Hematopoietic multipotent progenitor cell treated with erythropoietin and hydrocortisone succinate and interleukin-3 and kit ligand, for 6 days (in vitro differentiated cells): Measurements from ENCODE around the gene C2orf81.
"Not testable (repeated sequence)": the region's sequence is repeated elsewhere in the genome, so short reads cannot be mapped to it uniquely, and the experiment has no call there.

Experiments used
- DNase-seq: peaks from one replicate; pipeline ENCODE4 v3.0.0-alpha.2; 2015

Gene C2orf81

DNA sequence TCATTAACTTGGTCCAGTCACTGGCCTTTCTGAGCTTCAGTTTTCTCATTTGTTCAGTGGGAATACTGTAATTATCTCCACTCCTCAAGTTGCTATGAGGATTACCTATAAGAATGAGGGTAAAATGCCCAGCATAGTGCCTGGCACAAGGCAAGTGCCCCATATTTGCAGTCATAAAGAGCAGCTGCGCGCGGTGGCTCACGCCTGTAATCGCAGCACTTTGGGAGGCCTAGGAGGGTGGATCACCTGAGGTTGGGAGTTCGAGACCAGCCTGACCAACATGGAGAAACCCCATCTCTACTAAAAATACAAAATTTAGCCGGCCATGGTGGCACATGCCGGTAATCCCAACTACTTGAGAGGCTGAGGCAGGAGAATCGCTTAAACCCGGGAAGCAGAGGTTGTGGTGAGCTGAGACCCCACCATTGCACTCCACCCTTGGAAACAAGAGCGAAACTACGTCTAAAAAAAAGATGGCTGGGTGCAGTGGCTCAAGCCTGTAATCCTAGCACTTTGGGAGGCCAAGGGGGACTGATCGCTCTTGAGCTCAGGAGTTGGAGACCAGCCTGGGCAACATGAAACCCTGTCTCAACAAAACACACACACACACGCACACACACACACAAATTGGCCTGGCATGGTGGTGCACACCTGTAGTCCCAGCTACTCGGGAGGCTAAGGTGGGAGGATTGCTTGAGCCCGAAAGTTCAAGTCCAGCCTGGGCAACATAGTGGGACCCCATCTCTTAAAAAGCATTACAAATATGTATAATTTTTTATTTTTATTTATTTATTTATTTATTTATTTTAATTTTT is 21.3 kb upstream of the C2orf81 start:
- DNase-seq: not testable (repeated sequence)

DNA sequence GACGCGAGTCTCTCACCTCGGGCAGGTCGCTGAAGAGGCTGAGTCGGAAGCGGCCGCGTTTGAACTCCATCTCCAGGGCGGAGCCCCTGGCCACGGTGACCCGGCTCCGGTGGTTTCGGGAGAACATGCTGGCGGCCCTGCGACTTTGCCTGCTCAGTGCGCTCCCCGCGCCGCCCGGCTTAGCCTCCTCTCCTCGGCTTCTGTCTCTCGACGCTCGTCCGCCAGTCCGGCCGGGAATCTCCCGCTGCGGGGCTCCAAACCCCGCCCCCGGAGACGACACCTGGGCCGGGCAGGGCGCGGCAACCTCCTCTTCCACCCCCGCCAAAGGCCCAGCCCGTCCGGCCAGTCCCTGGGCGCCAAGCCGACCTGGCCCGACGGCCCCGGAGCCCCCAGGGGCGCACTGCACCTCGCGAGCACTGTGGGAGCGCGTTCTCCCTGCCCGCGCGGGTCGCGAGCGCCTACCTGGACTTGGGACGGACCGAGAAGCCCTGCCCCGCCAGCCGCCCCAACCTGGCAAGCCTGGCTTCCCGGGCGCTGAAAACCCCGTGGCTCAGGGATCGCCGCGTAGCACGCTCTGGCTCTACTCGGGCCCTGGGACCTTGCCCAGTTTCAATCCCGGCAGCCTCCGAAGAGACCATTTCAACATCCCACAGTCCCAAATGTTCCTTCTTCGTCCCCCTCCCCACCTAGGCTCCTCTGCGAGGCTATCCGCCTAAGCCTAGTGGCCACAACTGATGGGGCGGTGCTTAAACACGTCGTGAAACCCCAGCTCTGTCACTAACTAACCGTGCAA is 20.5 kb upstream of the C2orf81 start, which contains the start of gene RTKN:
Gene RTKN (minus strand): TSS at position 248 of the 793 bp plus-strand sequence. CDS start 121 bp downstream, at position 127.
- peak; percentile 30 for DNase-seq

- DNase-seq: no peak
Observed at GRCh38 chr2:74441170-74441689, 19.8 kb upstream of the C2orf81 start.

- peak; percentile 76 for DNase-seq
Observed at GRCh38 chr2:74440378-74441169, 19.2 kb upstream of the C2orf81 start.

DNA sequence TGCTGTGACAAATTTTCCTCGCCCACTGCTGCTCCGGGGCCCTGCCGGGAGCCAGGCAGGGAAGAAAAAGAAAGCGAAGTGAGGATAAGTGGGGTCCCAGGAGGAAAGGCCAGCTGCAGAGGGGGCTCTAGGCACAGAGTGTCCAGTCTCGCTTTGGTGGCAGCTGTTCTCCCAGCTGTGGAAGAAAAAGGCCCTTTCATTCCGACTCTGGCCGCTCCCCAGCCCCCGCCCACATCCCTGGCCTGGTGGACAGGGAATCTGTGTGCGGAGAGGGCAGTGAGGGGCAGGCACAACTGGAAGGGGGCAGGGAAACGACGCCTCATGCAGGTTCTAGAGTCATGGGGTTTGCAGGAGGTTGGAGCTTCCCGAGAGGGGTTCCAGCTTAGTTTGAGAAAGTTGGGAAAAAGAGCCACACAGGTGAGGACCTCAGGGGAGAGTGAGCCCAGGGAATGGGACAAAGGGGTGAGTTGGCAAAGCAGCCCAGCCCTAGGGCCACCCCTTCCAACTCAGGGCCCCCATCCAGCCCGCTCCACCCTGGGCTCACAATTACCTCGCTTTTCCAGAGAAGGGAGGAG is 18.5 kb upstream of the C2orf81 start:
- DNase-seq: no peak

- DNase-seq: no peak
Observed at GRCh38 chr2:74439373-74439772, 18.0 kb upstream of the C2orf81 start.

GRCh38 chr2:74438248-74438647 is 16.8 kb upstream of the C2orf81 start:
- DNase-seq: no peak

DNA sequence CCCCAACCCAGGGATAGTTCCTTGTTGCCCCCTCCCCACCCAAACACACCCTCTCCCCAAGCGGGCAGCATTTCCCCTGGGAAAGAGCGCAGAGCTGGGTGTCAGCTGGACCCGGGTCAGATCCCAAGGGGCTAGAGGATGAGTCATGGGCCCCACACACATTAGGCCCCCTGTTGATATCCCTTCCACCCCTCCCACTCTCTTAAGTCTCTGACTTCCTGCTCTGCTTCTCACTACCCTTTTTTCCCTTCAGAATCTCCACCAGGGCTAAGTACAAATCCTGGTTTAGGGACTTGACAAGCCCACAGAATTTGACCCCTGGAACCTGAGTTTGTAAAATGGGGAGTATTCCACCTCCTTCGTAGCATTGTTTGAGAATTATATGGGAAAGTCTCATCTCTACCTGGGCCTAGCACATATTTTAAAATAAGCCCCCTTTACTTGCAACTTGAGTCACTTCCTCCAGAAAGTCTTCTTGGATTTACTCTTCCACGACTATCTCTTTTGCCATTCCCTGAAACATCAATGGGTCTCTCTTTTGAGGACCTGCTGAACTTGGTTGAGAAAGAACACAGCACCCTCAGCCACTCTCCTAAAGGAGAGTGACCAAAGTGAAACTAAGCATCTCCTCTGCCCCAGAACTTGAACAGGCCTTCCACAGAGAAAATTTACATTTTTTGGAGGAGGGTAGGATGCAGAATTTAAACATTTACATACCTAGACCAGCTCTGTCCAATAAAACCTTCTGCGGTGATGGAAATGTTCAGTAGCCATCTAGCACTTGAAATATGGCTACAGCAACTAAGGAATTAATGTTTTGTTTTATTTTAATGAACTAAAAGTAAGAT is 15.7 kb upstream of the C2orf81 start:
- no peak for DNase-seq

GRCh38 chr2:74436111-74436805 is 14.8 kb upstream of the C2orf81 start:
- DNase-seq: no peak

DNA sequence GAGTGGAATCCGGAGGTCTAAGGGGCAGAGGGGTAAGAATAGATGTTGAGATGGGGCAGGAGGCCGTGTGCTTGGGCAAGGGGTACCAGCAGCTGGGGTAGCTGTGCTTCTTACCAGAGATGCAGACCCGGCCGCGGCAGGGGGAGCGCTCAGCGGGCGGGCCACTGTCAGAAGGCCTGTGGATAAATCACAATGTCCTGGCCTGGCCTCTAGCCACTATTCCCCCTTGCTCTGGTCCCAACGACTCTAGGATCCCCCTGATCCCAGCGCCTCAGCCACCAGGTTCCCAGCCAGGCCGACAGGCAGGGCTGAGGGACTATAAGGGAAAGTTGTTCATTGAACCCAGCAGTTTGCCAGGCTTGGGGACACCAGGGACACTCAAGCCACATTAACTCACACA is 9.1 kb upstream of the C2orf81 start:
- no peak for DNase-seq

DNA sequence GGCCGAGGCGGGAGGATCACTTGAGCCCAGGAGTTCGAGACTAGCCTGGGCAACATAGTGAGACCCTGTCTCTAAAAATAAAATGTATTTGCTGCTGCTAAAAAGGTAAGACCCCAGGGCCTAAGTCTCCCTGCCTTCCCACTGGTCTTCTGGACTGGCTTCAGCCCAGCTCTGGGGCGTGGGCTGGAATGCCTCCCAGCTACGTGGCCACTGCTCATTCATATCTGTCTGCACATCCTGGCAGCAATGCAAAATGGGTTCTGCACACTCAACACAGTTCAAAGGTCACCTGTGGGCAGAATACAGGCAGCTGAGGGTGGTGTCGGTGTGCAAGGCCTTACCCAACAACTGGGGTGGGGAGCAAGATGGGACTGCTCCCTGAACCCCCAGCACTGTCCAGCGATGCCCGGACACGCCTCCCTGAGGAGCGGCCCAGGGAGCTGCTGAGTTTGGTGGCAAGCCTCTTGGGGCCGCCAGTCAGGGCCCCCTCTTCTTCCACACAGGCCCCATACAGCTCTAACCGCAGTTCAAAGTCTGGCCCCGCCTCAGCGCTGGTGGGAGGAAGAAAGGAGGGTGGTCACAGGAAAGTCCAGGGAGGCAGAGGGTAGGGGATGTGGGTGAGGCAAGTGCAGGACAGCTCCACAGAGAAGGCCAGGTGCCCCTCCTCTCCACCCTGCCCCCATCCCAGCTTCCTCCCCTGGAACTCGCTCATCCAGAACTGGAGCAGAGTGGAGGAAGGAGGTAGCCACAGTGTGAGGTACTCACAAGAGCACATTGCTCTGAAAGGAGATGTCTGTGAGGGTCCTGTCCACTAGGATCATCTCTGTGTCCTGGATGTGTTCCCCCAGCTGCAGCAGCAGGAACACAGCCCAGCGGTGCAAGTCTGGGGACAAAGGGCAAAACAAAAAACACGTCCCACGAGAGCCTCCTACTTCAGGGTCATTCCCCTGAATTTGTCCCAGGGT is 8.3 kb upstream of the C2orf81 start:
- no peak for DNase-seq

- no peak for DNase-seq
Observed at GRCh38 chr2:74428675-74429074, 7.3 kb upstream of the C2orf81 start.

- DNase-seq: no peak
Observed at GRCh38 chr2:74427551-74427950, 6.1 kb upstream of the C2orf81 start.

DNA sequence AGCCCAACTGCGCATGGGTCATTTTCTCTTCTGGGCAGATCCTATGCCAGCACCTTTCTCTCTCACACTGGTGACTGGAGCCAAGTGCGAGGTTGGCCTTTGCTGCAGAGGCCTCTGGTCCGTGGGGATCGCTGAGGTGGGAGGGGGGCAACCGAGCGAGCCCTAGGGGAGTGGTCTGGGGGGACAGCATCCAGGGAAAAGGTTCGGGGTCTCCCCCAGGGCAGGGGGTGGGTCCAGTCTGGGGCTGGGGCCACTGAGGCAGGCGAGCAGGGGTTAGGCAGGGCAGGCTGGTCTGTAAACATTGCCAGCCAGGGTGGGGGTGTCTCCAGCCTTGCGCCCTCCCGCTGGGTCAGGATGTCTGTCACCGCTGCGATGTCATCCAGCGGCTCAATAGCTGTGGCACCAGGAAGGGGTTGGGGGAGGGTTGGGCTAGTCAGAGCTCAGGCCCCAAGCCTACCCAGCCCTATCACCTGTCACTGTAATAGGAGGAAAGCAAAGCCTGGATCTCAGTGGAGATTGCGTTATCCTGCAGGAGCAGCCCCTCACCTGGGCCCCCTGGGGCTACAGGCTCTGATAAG is 4.9 kb upstream of the C2orf81 start:
- DNase-seq: no peak

- no peak for DNase-seq
Observed at GRCh38 chr2:74425523-74425922, 4.1 kb upstream of the C2orf81 start.

- no peak for DNase-seq
Observed at GRCh38 chr2:74424995-74425406, 3.6 kb upstream of the C2orf81 start.

DNA sequence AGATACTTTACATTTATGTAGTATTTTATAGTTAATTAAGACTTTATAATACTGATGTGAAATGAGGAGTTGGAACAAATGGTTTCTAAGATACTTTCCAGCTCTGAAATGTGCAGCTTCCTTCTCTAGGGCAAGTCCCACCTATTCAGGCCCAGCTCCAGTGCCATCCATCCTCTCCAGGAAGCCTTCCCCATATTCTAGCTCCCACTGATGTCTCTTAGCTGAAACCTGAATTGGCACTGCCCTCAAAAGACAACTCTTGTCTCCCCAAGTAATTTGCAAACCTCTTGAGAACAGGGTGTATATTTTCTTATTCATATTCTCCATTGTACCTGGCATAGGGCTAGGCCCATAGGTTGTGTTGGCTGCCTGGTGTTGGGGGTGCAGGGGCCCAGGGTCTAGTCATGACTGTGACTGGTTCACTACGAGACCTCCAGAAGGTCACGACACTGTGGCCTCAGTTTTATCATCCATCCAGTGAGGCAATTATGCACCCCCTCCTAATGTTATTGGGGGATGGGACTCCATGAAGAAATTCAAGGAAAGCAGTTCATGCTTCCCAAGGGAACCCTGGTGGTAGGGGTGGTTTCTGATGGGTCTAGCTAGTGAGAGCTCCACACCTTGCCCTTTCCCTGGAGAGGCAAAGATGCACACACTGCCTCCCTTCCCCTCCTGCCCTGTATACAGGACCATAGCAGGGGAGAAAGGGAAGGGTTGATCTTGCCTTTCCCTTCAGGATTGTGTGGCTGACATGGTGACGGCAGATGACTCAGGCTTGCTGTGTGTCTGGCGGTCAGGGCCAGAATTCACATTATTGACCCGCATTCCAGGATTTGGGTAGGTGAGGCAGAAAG is 2.9 kb upstream of the C2orf81 start:
- DNase-seq: no peak
